GM10248 (cell line): ENCODE measurements around the gene NKD1.
A peak's percentile ranks its signal among the peaks of the same experiment; 100 is the strongest.

Experiments
- CTCF ChIA-PET: fragments of 300-600 bp; sonication (Branson Sonifier 250); formaldehyde crosslinking; extraction: SDS; loops from one replicate; lab custom pipeline; 2021; ENCODE audit warnings: antibody characterized with exemption; lab: Yijun Ruan, JAX
- POLR2A ChIA-PET: fragments of 350-650 bp; sonication (Branson Sonifier 250); formaldehyde crosslinking; extraction: SDS; loops from one replicate; lab custom pipeline; 2020; ENCODE audit warnings: antibody characterized with exemption; lab: Yijun Ruan, JAX
- DNase-seq: peaks from one replicate; pipeline ENCODE4 v3.0.0; 2012; ENCODE audit errors: extremely low spot score
- TF ChIP-seq, protein P1 (sequence below): IDR thresholded peaks from 2 replicates; pipeline ENCODE4 v1.5.1; 2012; ENCODE audit warnings: mild to moderate bottlenecking, low read depth; ENCODE audit errors: extremely low read depth, missing control alignments, control extremely low read depth

Gene NKD1

DNA sequence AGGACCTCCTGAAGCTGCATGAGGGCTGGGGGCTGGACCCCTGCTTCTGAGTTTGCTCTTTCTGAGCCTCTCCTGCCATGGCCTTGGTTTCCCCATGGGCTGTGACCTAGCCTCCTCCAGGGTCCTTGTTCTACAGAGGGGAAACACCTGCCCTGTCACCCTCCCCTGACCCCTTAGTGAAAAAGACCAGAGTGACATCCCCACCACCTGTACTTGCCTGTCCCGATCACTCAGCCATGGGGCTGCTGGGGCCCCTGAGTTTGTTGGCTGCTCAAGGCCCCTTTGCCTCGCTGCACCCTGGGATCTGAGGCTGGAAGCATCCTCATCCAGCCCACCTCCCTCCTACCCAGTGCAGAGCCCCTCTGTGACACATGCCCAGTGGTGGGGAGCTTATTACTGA is 146.0 kb downstream of the NKD1 start:
- DNase-seq = peak; percentile 62
- TF ChIP-seq, protein P1, sequence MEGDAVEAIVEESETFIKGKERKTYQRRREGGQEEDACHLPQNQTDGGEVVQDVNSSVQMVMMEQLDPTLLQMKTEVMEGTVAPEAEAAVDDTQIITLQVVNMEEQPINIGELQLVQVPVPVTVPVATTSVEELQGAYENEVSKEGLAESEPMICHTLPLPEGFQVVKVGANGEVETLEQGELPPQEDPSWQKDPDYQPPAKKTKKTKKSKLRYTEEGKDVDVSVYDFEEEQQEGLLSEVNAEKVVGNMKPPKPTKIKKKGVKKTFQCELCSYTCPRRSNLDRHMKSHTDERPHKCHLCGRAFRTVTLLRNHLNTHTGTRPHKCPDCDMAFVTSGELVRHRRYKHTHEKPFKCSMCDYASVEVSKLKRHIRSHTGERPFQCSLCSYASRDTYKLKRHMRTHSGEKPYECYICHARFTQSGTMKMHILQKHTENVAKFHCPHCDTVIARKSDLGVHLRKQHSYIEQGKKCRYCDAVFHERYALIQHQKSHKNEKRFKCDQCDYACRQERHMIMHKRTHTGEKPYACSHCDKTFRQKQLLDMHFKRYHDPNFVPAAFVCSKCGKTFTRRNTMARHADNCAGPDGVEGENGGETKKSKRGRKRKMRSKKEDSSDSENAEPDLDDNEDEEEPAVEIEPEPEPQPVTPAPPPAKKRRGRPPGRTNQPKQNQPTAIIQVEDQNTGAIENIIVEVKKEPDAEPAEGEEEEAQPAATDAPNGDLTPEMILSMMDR = no peak
- POLR2A ChIA-PET = interaction anchor here (0.5 kb wide), 1 partner anchor 527 kb away, joined by 3 read pairs; no protein-coding TSS in a partner anchor
- CTCF ChIA-PET = interaction anchor here (0.9 to 1.9 kb wide), 4 partner anchors 13 to 42 kb away, joined by 3 to 8 read pairs (median 3); partner anchors contain the start of gene SNX20

GRCh38 chr16:50695017-50696000 is 147.1 kb downstream of the NKD1 start:
- DNase-seq = no peak
- POLR2A ChIA-PET = no interaction called here
- TF ChIP-seq, protein P1 = no peak
- CTCF ChIA-PET = interaction anchor here (0.7 to 3.9 kb wide), 12 partner anchors 9 to 111 kb away, joined by 3 to 22 read pairs (median 4); partner anchors contain the start of gene SNX20

- ChIA-PET POLR2A (interaction anchor here (1.6 kb wide), 1 partner anchor 9 kb away, joined by 6 read pairs; no protein-coding TSS in a partner anchor), CTCF (interaction anchor here (0.9 to 3.9 kb wide), 11 partner anchors 10 to 111 kb away, joined by 3 to 22 read pairs (median 4); no protein-coding TSS in a partner anchor)
- TF ChIP-seq, protein P1 = no peak
- DNase-seq = no peak
Measured at GRCh38 chr16:50696126-50696525, 147.9 kb downstream of the NKD1 start.

DNA sequence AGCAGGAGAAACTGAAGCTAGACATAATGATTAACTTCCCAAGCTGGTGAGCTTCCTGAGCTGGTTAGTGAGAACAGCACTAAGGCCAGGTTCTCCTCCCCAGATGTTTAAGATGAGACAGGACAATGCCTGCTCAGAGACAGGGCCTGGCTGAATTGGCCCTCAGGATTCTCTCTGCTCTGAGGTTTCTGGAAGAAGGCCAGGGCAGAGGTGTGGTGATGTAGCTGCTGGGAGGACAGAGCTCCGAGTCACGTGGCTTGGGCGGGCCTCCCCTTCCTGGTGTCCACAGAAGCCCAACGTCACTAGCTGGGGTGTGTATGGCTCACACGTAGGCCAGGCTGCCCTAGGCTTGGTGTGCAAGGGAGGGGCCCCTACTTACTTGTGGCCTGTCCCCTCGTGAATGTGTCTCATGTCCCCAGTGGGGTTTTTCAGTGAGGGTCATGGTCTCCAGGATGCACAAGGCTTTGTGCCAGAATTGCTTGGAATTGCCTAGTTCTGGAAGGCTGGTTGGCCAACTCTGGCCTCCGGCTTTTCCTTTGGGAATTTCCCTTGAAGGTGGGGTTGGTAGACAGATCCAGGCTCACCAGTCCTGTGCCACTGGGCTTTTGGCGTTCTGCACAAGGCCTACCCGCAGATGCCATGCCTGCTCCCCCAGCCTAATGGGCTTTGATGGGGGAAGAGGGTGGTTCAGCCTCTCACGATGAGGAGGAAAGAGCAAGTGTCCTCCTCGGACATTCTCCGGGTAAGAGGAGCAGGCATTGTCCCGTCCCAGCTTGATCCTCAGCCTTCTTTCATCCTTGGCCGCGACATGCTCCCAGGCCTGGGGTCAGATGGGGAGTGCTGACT is 148.6 kb downstream of the NKD1 start:
- CTCF ChIA-PET = interaction anchor here (0.9 to 3.9 kb wide), 13 partner anchors 10 to 370 kb away, joined by 3 to 22 read pairs (median 4); no protein-coding TSS in a partner anchor
- DNase-seq = peak; percentile 85
- POLR2A ChIA-PET = interaction anchor here (0.6 to 1.6 kb wide), 3 partner anchors 10 to 48 kb away, joined by 5 to 8 read pairs (median 6); partner anchors contain the start of gene CYLD
- TF ChIP-seq, protein P1 = no peak

DNA sequence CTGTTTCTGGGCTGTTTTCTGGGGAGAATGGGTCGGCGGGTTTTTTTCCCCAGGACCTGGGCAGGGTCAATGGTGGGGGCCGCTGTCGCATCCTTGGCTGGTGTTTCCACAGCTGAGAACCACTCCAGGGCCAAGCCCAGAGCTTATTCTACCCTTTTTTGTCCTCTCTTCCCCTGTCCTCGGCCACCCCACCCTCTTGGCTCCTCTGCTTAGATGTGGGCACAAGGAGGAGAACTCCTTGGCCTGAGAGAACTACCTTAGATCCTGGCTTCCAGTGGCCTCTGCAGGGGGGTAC is 149.2 kb downstream of the NKD1 start:
- ChIA-PET CTCF (interaction anchor here (1.1 to 3.9 kb wide), 7 partner anchors 11 to 370 kb away, joined by 3 to 22 read pairs (median 4); partner anchors contain the start of gene SNX20), POLR2A (interaction anchor here (1.2 to 1.6 kb wide), 2 partner anchors 10 to 44 kb away, joined by 5 to 6 read pairs; partner anchors contain the start of gene CYLD)
- TF ChIP-seq, protein P1 = no peak
- DNase-seq = no peak
